ENCODE data around the gene GIMAP8. TPM values are rescaled to one million over a fixed set of nuclear protein-coding genes. Genes with fewer than 3 reads are reported as not detected.

GIMAP8 gene
- total RNA-seq, 4 donors from 2014 or later: 3.0 to 42.9 (median 14.8) TPM

DNA sequence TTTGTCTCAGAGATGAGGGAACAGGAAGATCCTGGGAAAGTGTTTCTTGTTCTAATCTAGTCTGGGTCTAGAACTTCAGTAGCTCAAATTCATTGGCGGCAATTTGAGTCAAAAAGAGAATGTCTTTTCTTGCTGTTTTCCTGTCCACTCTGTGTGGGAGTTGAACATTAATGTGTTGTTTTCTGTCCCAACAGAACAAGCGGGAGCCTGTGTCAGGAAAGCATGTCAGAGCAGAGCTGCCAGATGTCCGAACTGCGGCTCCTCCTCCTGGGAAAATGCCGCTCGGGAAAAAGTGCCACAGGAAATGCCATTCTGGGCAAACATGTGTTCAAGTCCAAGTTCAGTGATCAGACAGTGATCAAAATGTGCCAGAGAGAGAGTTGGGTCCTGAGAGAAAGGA is 16.0 kb downstream of the GIMAP8 start:
- TF ChIP-seq CTCF (IDR thresholded peaks at IDR 0.05): no peak
- ATAC-seq (ENCODE audit: low FRiP score): no peak
- no peak for DNase-seq (ENCODE audit: low spot score)

- no peak for ATAC-seq (ENCODE audit: low FRiP score)
- no peak for TF ChIP-seq CTCF (IDR thresholded peaks at IDR 0.05)
- no peak for DNase-seq (ENCODE audit: low spot score)
Measured at GRCh38 chr7:150468241-150468640, 17.8 kb downstream of the GIMAP8 start.

- DNase-seq (ENCODE audit: low spot score) (no peak), ATAC-seq (ENCODE audit: low FRiP score) (no peak)
- no peak for TF ChIP-seq CTCF (IDR thresholded peaks at IDR 0.05)
Measured at GRCh38 chr7:150471886-150472285, 21.5 kb downstream of the GIMAP8 start.

GRCh38 chr7:150473902-150474301 is 23.5 kb downstream of the GIMAP8 start:
- TF ChIP-seq CTCF (IDR thresholded peaks at IDR 0.05): no peak
- ATAC-seq (ENCODE audit: low FRiP score): no peak

DNA sequence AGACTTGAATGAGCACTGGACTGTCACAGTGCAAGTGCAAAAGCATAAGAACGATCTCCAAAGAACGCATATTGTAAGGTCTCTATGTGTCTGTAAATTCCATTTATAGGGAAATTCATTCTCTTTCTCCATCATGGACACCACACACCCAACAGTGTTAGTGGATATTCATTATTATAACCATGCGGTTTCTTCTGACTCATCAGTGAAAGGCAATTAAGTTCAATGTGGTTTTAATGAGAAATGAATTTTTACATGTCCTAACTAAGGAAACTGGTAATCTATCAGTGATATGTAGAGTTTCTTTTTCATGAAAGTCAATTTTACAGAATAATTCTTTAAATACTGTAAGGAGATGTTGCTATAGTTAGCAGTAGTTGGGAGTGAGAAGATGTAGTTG is 25.9 kb downstream of the GIMAP8 start:
- ATAC-seq (ENCODE audit: low FRiP score) (no peak), DNase-seq (ENCODE audit: low spot score) (no peak)
- no peak for TF ChIP-seq CTCF (IDR thresholded peaks at IDR 0.05)

More at GRCh38 chr7:150473902-150474301, 23.5 kb downstream of the GIMAP8 start:
- no peak for DNase-seq (ENCODE audit: low spot score)

GRCh38 chr7:150476819-150477631 is 26.6 kb downstream of the GIMAP8 start:
- no peak for DNase-seq (ENCODE audit: low spot score)
- no peak for ATAC-seq (ENCODE audit: low FRiP score)
- TF ChIP-seq CTCF (IDR thresholded peaks at IDR 0.05): no peak

Data from omental fat pad (tissue), 4 donors.